ENCODE data around the gene CHRNA4. TPM values are rescaled to one million over a fixed set of nuclear protein-coding genes. Genes with fewer than 3 reads are reported as not detected.

Gene CHRNA4
- total and polyA plus RNA-seq, 9 of the 15 experiments (the other 6 are each of a cell fraction or from before 2014, with no cell fraction given), result not detected

DNA sequence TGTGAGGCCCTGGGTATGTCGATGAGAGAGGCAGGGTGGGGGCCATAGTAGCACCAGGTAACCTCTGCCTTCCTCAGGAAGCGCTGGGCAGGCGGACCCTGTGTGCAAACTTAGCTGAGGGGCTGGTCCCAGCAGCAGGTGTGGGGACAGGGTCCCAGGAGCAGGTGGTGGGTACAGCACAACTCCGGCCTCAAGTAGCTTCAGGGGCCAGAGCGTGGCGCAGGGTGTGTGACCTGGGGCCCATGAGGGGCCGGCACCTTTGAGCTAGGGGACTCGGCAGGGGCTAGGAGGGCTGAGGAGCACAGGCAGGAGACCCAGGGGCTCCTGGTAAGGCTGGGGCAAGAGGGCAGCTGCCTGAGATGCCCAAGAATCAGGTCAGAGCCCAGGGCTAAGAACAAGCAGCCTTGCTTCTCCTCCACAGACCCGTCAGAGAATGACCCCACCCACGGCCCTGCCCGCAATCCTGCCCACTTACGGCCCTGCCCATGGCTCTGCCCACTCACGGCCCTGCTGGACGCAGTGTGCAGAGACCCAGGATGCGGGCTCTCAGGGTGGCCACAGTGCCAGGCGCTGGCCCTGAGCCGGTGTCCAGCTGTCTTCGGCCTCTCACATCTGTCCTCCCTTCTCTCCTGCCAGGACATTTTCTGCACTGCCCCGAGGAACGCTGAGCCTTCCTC lies 30.9 kb downstream of the CHRNA4 start:
- H3K79me2 ChIP-seq (ENCODE audit: control insufficient read depth, insufficient read depth, low read length), result no peaks in the 10 kb centered on the region
- ChIA-PET CTCF (ENCODE audit: low intra/inter-chr PET ratio) (no interaction called here), POLR2A (interaction anchor here (0.6 to 1.2 kb wide), 2 partner anchors 13 to 65 kb away, joined by 3 to 5 read pairs; no protein-coding TSS in a partner anchor)
- DNase-seq (ENCODE audit: extremely low read depth in 1 of 4, low spot score in 3 of 4) (no peak), ATAC-seq (no peak), FAIRE-seq (no peak)
- TF ChIP-seq TEAD1 (CRISPR knock-in tag; IDR thresholded peaks at IDR 0.05), result no peak
- TF ChIP-seq SLC30A9 (CRISPR knock-in tag; IDR thresholded peaks at IDR 0.05), result no peak
- TF ChIP-seq BMI1 (IDR thresholded peaks at IDR 0.05; ENCODE audit: low read length), result no peak
- no peak for TF ChIP-seq MEF2D (tag; conservative IDR thresholded peaks at IDR 0.05; ENCODE audit: low read depth)
- TF ChIP-seq HNRNPL (IDR thresholded peaks at IDR 0.05; ENCODE audit: low read depth, low read length), result no peak
- TF ChIP-seq, protein P1, sequence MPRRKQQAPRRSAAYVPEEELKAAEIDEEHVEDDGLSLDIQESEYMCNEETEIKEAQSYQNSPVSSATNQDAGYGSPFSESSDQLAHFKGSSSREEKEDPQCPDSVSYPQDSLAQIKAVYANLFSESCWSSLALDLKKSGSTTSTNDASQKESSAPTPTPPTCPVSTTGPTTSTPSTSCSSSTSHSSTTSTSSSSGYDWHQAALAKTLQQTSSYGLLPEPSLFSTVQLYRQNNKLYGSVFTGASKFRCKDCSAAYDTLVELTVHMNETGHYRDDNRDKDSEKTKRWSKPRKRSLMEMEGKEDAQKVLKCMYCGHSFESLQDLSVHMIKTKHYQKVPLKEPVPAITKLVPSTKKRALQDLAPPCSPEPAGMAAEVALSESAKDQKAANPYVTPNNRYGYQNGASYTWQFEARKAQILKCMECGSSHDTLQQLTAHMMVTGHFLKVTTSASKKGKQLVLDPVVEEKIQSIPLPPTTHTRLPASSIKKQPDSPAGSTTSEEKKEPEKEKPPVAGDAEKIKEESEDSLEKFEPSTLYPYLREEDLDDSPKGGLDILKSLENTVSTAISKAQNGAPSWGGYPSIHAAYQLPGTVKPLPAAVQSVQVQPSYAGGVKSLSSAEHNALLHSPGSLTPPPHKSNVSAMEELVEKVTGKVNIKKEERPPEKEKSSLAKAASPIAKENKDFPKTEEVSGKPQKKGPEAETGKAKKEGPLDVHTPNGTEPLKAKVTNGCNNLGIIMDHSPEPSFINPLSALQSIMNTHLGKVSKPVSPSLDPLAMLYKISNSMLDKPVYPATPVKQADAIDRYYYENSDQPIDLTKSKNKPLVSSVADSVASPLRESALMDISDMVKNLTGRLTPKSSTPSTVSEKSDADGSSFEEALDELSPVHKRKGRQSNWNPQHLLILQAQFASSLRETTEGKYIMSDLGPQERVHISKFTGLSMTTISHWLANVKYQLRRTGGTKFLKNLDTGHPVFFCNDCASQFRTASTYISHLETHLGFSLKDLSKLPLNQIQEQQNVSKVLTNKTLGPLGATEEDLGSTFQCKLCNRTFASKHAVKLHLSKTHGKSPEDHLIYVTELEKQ (CRISPR knock-in tag; IDR thresholded peaks at IDR 0.05), result no peak
- TF ChIP-seq GABPB2 (CRISPR knock-in tag; conservative IDR thresholded peaks at IDR 0.05), result no peak
- TF ChIP-seq, protein P2, sequence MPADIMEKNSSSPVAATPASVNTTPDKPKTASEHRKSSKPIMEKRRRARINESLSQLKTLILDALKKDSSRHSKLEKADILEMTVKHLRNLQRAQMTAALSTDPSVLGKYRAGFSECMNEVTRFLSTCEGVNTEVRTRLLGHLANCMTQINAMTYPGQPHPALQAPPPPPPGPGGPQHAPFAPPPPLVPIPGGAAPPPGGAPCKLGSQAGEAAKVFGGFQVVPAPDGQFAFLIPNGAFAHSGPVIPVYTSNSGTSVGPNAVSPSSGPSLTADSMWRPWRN (IDR thresholded peaks at IDR 0.05; ENCODE audit: low read depth), result no peak
- TF ChIP-seq FIP1L1 (IDR thresholded peaks at IDR 0.05; ENCODE audit: low read depth, low read length, poor library complexity, severe bottlenecking), result no peak
- TF ChIP-seq POLR2AphosphoS2 (IDR thresholded peaks at IDR 0.05; ENCODE audit: low read length), result no peak
- no peak for TF ChIP-seq SMC3 (conservative IDR thresholded peaks at IDR 0.05; ENCODE audit: insufficient read depth, low read depth, low read length)
- no peak overlapping the region for H3K9ac ChIP-seq (ENCODE audit: insufficient read depth in 1 of 2, low read depth in 2 of 2, low read length in 2 of 2)
- intact Hi-C loops (cut with micrococcal nuclease) (no loop called here), in situ Hi-C loops (cut with MboI) (no loop called here)
- no peaks in the 10 kb centered on the region for H4K20me1 ChIP-seq (replicated peaks; ENCODE audit: control insufficient read depth, insufficient read depth, low read length)
- H3K9me1 ChIP-seq (ENCODE audit: control insufficient read depth, insufficient read depth, low read length), result no peaks in the 10 kb centered on the region
- H3K9me3 ChIP-seq (replicated peaks; ENCODE audit: control insufficient read depth, insufficient read depth, low read depth, low read length), result peaks cover 5% of the 10 kb centered on the region; the same call in 1 of the 2 replicates
- no peak overlapping the region for H3K27ac ChIP-seq (ENCODE audit: extremely low read depth, low read depth, low read length)
- BruUV-seq (replicated peaks), result no TSS peak
- H3K4me3 ChIP-seq, result no peak overlapping the region
- no peaks in the 10 kb centered on the region for H3K36me3 ChIP-seq (ENCODE audit: control insufficient read depth, insufficient read depth, low read length)
- H3K4me1 ChIP-seq (replicated peaks in 1 of 2; ENCODE audit: control insufficient read depth in 2 of 2, insufficient read depth in 2 of 2, low read length in 2 of 2), result peaks cover 0 to 24% of the 10 kb centered on the region in 2 experiments; a peak in 1 of 5 replicates
- H2AFZ ChIP-seq (ENCODE audit: low read depth, low read length), result no peak overlapping the region
- H3K4me2 ChIP-seq (ENCODE audit: insufficient read depth, low read length), result no peak overlapping the region
- WGBS (ENCODE audit: insufficient coverage, low coverage, missing lambda C conversion rate), result 9% methylated on average over 16 of the region's 20 CpGs
- peaks cover 0 to 9% of the 10 kb centered on the region in 2 experiments; a peak in 2 of 5 replicates for H3K27me3 ChIP-seq (ENCODE audit: control insufficient read depth in 2 of 2, insufficient read depth in 2 of 2, low read length in 2 of 2)

Data from K562 (cell line).